ENCODE data around the gene ECSCR. TPM values are rescaled to one million over a fixed set of nuclear protein-coding genes. Genes with fewer than 3 reads are reported as not detected.
"Not testable (repeated sequence)": the region's sequence is repeated elsewhere in the genome, so short reads cannot be mapped to it uniquely, and the experiment has no call there.

The ECSCR gene
- total RNA-seq, 1 donor from 2014 or later: not detected

- no peak for DNase-seq (ENCODE audit: low read depth)
- TF ChIP-seq, protein P1, sequence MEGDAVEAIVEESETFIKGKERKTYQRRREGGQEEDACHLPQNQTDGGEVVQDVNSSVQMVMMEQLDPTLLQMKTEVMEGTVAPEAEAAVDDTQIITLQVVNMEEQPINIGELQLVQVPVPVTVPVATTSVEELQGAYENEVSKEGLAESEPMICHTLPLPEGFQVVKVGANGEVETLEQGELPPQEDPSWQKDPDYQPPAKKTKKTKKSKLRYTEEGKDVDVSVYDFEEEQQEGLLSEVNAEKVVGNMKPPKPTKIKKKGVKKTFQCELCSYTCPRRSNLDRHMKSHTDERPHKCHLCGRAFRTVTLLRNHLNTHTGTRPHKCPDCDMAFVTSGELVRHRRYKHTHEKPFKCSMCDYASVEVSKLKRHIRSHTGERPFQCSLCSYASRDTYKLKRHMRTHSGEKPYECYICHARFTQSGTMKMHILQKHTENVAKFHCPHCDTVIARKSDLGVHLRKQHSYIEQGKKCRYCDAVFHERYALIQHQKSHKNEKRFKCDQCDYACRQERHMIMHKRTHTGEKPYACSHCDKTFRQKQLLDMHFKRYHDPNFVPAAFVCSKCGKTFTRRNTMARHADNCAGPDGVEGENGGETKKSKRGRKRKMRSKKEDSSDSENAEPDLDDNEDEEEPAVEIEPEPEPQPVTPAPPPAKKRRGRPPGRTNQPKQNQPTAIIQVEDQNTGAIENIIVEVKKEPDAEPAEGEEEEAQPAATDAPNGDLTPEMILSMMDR (IDR thresholded peaks at IDR 0.05; ENCODE audit: insufficient read depth, low read length, poor library complexity, severe bottlenecking): no peak
- Histone ChIP-seq H3K4me3 (ENCODE audit: low read depth, low read length) (no peak overlapping the region), H3K36me3 (ENCODE audit: control insufficient read depth, insufficient read depth, low read length) (no peaks in the 10 kb centered on the region), H3K27me3 (ENCODE audit: control insufficient read depth, insufficient read depth, low read length) (no peaks in the 10 kb centered on the region)
Observed at GRCh38 chr5:139451878-139452660, 10.5 kb downstream of the ECSCR start.

GRCh38 chr5:139451176-139451575, 11.4 kb downstream of the ECSCR start:
- no peak overlapping the region for H3K4me3 ChIP-seq (ENCODE audit: low read depth, low read length)
- H3K27me3 ChIP-seq (ENCODE audit: control insufficient read depth, insufficient read depth, low read length): no peaks in the 10 kb centered on the region
- DNase-seq (ENCODE audit: low read depth): no peak
- TF ChIP-seq, protein P1 (IDR thresholded peaks at IDR 0.05; ENCODE audit: insufficient read depth, low read length, poor library complexity, severe bottlenecking): no peak
- H3K36me3 ChIP-seq (ENCODE audit: control insufficient read depth, insufficient read depth, low read length): no peaks in the 10 kb centered on the region

DNA sequence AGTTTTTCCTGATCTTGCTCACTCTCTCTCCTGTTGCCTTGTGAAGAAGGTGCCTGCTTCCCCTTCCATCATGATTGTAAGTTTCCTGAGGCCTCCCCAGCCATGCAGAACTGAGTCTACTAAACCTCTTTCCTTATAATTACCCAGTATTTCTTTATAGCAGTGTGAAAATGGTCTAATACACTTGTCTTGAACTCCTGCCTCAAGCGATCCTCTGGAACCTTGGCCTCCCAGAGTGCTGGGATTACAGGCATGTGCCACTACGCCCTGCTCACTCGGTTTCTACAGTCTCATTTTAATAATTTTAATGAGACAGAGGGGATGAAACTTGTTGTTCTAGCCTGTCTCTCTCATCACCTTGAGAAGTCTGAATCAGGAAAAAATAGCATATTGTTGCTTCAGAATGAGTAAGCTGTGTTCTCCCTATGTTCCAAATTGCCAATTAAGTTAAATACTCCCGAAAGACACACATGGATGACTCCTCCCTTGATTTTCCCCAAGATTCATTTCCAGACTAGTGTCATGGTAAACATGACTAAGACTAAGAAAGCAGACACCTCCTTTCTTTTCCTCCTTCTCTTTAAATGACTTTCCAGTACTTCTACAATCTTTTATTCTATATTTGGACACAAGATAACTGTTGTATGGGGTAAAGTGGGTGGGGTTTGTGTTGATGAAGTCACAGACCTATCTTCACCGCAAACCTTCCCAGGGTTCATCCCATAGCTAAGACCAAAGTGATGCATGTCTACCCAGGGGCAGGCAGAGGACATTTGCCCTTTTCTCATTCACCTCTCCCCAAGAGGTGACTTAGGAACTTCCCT, 15.4 kb downstream of the ECSCR start:
- Histone ChIP-seq H3K36me3 (ENCODE audit: control insufficient read depth, insufficient read depth, low read length) (no peaks in the 10 kb centered on the region), H3K27me3 (ENCODE audit: control insufficient read depth, insufficient read depth, low read length) (no peaks in the 10 kb centered on the region), H3K4me3 (ENCODE audit: low read depth, low read length) (no peak overlapping the region)
- DNase-seq (ENCODE audit: low read depth): no peak
- TF ChIP-seq, protein P1 (IDR thresholded peaks at IDR 0.05; ENCODE audit: insufficient read depth, low read length, poor library complexity, severe bottlenecking): no peak

GRCh38 chr5:139445325-139446170, 17.0 kb downstream of the ECSCR start:
- DNase-seq (ENCODE audit: low read depth): no peak
- Histone ChIP-seq H3K36me3 (ENCODE audit: control insufficient read depth, insufficient read depth, low read length) (no peaks in the 10 kb centered on the region), H3K4me3 (ENCODE audit: low read depth, low read length) (no peak overlapping the region), H3K27me3 (ENCODE audit: control insufficient read depth, insufficient read depth, low read length) (no peaks in the 10 kb centered on the region)
- TF ChIP-seq, protein P1 (IDR thresholded peaks at IDR 0.05; ENCODE audit: insufficient read depth, low read length, poor library complexity, severe bottlenecking): no peak

DNA sequence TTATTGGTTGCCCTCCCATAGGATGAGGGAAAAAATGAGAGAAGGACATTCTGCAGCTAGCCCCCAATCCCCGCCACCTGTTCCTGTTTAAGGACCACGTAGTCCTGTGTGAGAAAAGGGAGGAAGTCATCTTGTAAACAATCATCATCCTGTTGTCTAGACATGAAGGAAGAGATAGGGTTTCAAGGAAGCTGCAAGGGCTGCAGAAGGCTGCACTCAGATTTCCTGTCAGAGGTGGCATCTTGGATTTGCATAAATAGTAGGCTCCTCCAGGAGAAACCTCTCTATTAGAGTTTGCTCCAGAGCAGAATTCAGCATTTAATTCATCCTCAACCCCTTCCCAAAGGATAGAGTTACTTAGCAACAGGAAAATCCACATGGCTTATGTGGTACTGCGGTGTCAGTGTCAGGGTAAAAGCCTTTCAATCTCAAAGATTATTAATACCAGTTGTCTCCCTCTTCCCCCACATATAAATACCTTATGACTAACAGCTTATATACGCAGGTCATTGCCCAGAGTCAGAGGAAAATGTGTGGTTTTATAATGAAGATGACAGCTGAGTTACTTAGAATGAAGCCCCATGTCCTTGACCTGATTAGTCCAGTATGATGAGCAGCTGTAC, 18.6 kb downstream of the ECSCR start:
- TF ChIP-seq, protein P1 (IDR thresholded peaks at IDR 0.05; ENCODE audit: insufficient read depth, low read length, poor library complexity, severe bottlenecking): no peak
- Histone ChIP-seq H3K27me3 (ENCODE audit: control insufficient read depth, insufficient read depth, low read length) (no peaks in the 10 kb centered on the region), H3K36me3 (ENCODE audit: control insufficient read depth, insufficient read depth, low read length) (no peaks in the 10 kb centered on the region), H3K4me3 (ENCODE audit: low read depth, low read length) (no peak overlapping the region)
- DNase-seq (ENCODE audit: low read depth): no peak

DNA sequence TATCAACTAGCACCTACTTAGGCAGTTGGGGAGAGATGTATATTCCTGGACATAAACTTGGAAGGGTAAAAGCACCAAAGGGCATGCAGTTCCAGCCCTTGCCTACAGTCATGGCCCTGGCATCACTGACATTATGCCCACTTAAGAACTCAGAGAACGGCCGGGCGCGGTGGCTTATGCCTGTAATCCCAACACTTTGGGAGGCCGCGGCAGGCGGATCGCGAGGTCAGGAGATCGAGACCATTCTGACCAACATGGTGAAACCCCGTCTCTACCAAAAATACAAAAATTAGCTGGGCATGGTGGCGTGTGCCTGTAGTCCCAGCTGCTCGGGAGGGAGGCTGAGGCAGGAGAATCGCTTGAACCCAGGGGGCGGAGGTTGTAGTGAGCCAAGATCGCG, 22.1 kb downstream of the ECSCR start:
- not testable (repeated sequence) for H3K36me3 ChIP-seq (ENCODE audit: control insufficient read depth, insufficient read depth, low read length); H3K4me3 ChIP-seq (ENCODE audit: low read depth, low read length); H3K27me3 ChIP-seq (ENCODE audit: control insufficient read depth, insufficient read depth, low read length); DNase-seq (ENCODE audit: low read depth)

Measured in kidney epithelial cell (primary cell).